Measurements from ENCODE around the gene SNF8. TPM values are rescaled to one million over a fixed set of nuclear protein-coding genes. Genes with fewer than 3 reads are reported as not detected.

The SNF8 gene
- polyA plus RNA-seq, 1 donor from 2014 or later, result 171 TPM

GRCh38 chr17:48882272-48882671 is 62.4 kb downstream of the SNF8 start:
- Histone ChIP-seq H3K9me2 (ENCODE audit: insufficient read depth, low read length) (no peaks in the 10 kb centered on the region), H3K27me3 (ENCODE audit: insufficient read depth, low read depth, low read length) (no peaks in the 10 kb centered on the region), H3K9me3 (ENCODE audit: low read length) (no peaks in the 10 kb centered on the region), H3K79me2 (replicated peaks; ENCODE audit: insufficient read depth, low read length) (no peaks in the 10 kb centered on the region), H2AFZ (ENCODE audit: low read depth, low read length) (no peak overlapping the region), H3K27ac (ENCODE audit: low read length) (no peak overlapping the region), H3F3A (ENCODE audit: insufficient read depth, low read length, poor library complexity, severe bottlenecking) (no peaks in the 10 kb centered on the region), H3K36me3 (ENCODE audit: insufficient read depth, low read length) (no peaks in the 10 kb centered on the region), H3K4me2 (ENCODE audit: low read length) (no peak overlapping the region), H4K20me1 (ENCODE audit: insufficient read depth) (no peaks in the 10 kb centered on the region), H3K9ac (ENCODE audit: low read length) (no peak overlapping the region), H3K4me3 (ENCODE audit: low read length) (no peak overlapping the region)
- TF ChIP-seq CTCF (IDR thresholded peaks at IDR 0.05; ENCODE audit: poor library complexity, severe bottlenecking), result no peak
- TF ChIP-seq RAD21 (conservative IDR thresholded peaks at IDR 0.05), result no peak
- no peak for TF ChIP-seq TAF1 (IDR thresholded peaks at IDR 0.05; ENCODE audit: low read depth)
- TF ChIP-seq EP300 (conservative IDR thresholded peaks at IDR 0.05; ENCODE audit: poor library complexity, severe bottlenecking), result no peak
- no peak for TF ChIP-seq POLR2AphosphoS5 (IDR thresholded peaks at IDR 0.05)
- no peak for TF ChIP-seq MXI1 (conservative IDR thresholded peaks at IDR 0.05; ENCODE audit: poor library complexity, severe bottlenecking)
- TF ChIP-seq EZH2 (IDR thresholded peaks at IDR 0.05; ENCODE audit: borderline replicate concordance, insufficient read depth, low read length, poor library complexity, severe bottlenecking), result no peak
- TF ChIP-seq REST (IDR thresholded peaks at IDR 0.05; ENCODE audit: borderline replicate concordance), result no peak
- TF ChIP-seq SMC3 (conservative IDR thresholded peaks at IDR 0.05; ENCODE audit: poor library complexity), result no peak

Small RNA genes within 50 kb of the gene (small RNA-seq; reads per million reads assigned to genes)
- 0 reads per million in 3 experiments for gene AC068531.1
- gene RF00263, result 0 to 0.03 (median 0) reads per million in 3 experiments
- gene RF01210, result 0 reads per million in 3 experiments
- 0.66 to 43.7 (median 0.74) reads per million in 3 experiments for gene RNU1-42P

Other genes with a start within 250 kb of the SNF8 start
- not detected in 2 replicates for gene PRAC1, start 222.3 kb downstream of the SNF8 start, polyA plus RNA-seq
- gene PRAC2, start 221.7 kb downstream of the SNF8 start, polyA plus RNA-seq, result not detected in 2 replicates
- gene HOXB13, start 216.1 kb downstream of the SNF8 start, polyA plus RNA-seq, result not detected in 2 replicates
- not detected in 2 replicates for gene TTLL6, start 127.6 kb downstream of the SNF8 start, polyA plus RNA-seq
- 4.5 and 16.1 TPM in 2 replicates for gene CALCOCO2, start 113.8 kb downstream of the SNF8 start, polyA plus RNA-seq
- gene ATP5MC1, start 52.1 kb downstream of the SNF8 start, polyA plus RNA-seq, result 286 and 331 TPM in 2 replicates
- 53.3 and 70.3 TPM in 2 replicates for gene UBE2Z, start 36.4 kb downstream of the SNF8 start, polyA plus RNA-seq
- gene GIP, start 23.8 kb upstream of the SNF8 start, polyA plus RNA-seq, result not detected in 2 replicates
- gene IGF2BP1, start 52.5 kb upstream of the SNF8 start, polyA plus RNA-seq, result 13.0 and 13.9 TPM in 2 replicates
- gene B4GALNT2, start 187.9 kb upstream of the SNF8 start, polyA plus RNA-seq, result not detected in 2 replicates